Lower leg skin (tissue), 3 donors: ENCODE results near the gene UNKL.

Source experiments
- POLR2A ChIP-seq, 2 donors: fragments of 450-650 bp; IDR thresholded peaks; one replicate each; pipeline ENCODE4 v1.6.1; 2016 to 2017; ENCODE audit warnings: antibody characterized with exemption in 2 of 2, mild to moderate bottlenecking in 1 of 2, moderate library complexity in 1 of 2
- TF ChIP-seq, protein P1 (sequence below), 3 donors: fragments of 450-650 bp; IDR thresholded peaks; one replicate each; pipeline ENCODE4 v1.5.1; 2016; ENCODE audit warnings: antibody characterized with exemption in 3 of 3, mild to moderate bottlenecking in 3 of 3, moderate library complexity in 2 of 3

- TF ChIP-seq, protein P1, sequence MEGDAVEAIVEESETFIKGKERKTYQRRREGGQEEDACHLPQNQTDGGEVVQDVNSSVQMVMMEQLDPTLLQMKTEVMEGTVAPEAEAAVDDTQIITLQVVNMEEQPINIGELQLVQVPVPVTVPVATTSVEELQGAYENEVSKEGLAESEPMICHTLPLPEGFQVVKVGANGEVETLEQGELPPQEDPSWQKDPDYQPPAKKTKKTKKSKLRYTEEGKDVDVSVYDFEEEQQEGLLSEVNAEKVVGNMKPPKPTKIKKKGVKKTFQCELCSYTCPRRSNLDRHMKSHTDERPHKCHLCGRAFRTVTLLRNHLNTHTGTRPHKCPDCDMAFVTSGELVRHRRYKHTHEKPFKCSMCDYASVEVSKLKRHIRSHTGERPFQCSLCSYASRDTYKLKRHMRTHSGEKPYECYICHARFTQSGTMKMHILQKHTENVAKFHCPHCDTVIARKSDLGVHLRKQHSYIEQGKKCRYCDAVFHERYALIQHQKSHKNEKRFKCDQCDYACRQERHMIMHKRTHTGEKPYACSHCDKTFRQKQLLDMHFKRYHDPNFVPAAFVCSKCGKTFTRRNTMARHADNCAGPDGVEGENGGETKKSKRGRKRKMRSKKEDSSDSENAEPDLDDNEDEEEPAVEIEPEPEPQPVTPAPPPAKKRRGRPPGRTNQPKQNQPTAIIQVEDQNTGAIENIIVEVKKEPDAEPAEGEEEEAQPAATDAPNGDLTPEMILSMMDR (IDR thresholded peaks at IDR 0.05) = no peak
- no peak for TF ChIP-seq POLR2A (IDR thresholded peaks at IDR 0.05)
Observed at GRCh38 chr16:1380195-1380594, 34.3 kb downstream of the UNKL start.
